Measurements from ENCODE around the gene TMEM250. TPM values are rescaled to one million over a fixed set of nuclear protein-coding genes. Genes with fewer than 3 reads are reported as not detected.

The TMEM250 gene
- total RNA-seq, 1 donor from 2014 or later: 30.2 TPM

- DNase-seq (ENCODE audit: low spot score): no peak
Measured at GRCh38 chr9:136147890-136148714, 29.4 kb upstream of the TMEM250 start.

GRCh38 chr9:136147038-136147889 is 28.6 kb upstream of the TMEM250 start:
- no peak for DNase-seq (ENCODE audit: low spot score)

GRCh38 chr9:136146126-136147037 is 27.7 kb upstream of the TMEM250 start:
- no peak for DNase-seq (ENCODE audit: low spot score)

GRCh38 chr9:136145580-136145979 is 26.9 kb upstream of the TMEM250 start:
- no peak for DNase-seq (ENCODE audit: low spot score)

GRCh38 chr9:136144450-136144849 is 25.8 kb upstream of the TMEM250 start:
- no peak for DNase-seq (ENCODE audit: low spot score)

GRCh38 chr9:136143215-136144001 is 24.7 kb upstream of the TMEM250 start:
- no peak for DNase-seq (ENCODE audit: low spot score)

GRCh38 chr9:136142859-136143214 is 24.2 kb upstream of the TMEM250 start:
- DNase-seq (ENCODE audit: low spot score): no peak

- no peak for DNase-seq (ENCODE audit: low spot score)
Measured at GRCh38 chr9:136142414-136142796, 23.7 kb upstream of the TMEM250 start.

- no peak for DNase-seq (ENCODE audit: low spot score)
Measured at GRCh38 chr9:136141682-136142413, 23.2 kb upstream of the TMEM250 start.

GRCh38 chr9:136140966-136141365 is 22.3 kb upstream of the TMEM250 start:
- no peak for DNase-seq (ENCODE audit: low spot score)

GRCh38 chr9:136140046-136140445 is 21.4 kb upstream of the TMEM250 start:
- no peak for DNase-seq (ENCODE audit: low spot score)

GRCh38 chr9:136138566-136138965 is 19.9 kb upstream of the TMEM250 start:
- no peak for DNase-seq (ENCODE audit: low spot score)

- DNase-seq (ENCODE audit: low spot score): no peak
Measured at GRCh38 chr9:136137321-136138265, 18.9 kb upstream of the TMEM250 start.

- DNase-seq (ENCODE audit: low spot score): no peak
Measured at GRCh38 chr9:136136127-136136925, 17.7 kb upstream of the TMEM250 start.

- no peak for DNase-seq (ENCODE audit: low spot score)
Measured at GRCh38 chr9:136135326-136136126, 16.9 kb upstream of the TMEM250 start.

GRCh38 chr9:136133959-136134484 is 15.3 kb upstream of the TMEM250 start:
- DNase-seq (ENCODE audit: low spot score): no peak

All from mesenteric fat pad (tissue), 1 donor.